ENCODE data around the gene CUEDC2.
A peak's percentile ranks its signal among the peaks of the same experiment; 100 is the strongest.

The CUEDC2 gene

GRCh38 chr10:102394079-102394800 lies 38.1 kb downstream of the CUEDC2 start:
- TF ChIP-seq, protein P1, sequence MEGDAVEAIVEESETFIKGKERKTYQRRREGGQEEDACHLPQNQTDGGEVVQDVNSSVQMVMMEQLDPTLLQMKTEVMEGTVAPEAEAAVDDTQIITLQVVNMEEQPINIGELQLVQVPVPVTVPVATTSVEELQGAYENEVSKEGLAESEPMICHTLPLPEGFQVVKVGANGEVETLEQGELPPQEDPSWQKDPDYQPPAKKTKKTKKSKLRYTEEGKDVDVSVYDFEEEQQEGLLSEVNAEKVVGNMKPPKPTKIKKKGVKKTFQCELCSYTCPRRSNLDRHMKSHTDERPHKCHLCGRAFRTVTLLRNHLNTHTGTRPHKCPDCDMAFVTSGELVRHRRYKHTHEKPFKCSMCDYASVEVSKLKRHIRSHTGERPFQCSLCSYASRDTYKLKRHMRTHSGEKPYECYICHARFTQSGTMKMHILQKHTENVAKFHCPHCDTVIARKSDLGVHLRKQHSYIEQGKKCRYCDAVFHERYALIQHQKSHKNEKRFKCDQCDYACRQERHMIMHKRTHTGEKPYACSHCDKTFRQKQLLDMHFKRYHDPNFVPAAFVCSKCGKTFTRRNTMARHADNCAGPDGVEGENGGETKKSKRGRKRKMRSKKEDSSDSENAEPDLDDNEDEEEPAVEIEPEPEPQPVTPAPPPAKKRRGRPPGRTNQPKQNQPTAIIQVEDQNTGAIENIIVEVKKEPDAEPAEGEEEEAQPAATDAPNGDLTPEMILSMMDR (conservative IDR thresholded peaks at IDR 0.05): peak; percentile 69
- H3K27ac ChIP-seq: peak overlapping the region; percentile 61

DNA sequence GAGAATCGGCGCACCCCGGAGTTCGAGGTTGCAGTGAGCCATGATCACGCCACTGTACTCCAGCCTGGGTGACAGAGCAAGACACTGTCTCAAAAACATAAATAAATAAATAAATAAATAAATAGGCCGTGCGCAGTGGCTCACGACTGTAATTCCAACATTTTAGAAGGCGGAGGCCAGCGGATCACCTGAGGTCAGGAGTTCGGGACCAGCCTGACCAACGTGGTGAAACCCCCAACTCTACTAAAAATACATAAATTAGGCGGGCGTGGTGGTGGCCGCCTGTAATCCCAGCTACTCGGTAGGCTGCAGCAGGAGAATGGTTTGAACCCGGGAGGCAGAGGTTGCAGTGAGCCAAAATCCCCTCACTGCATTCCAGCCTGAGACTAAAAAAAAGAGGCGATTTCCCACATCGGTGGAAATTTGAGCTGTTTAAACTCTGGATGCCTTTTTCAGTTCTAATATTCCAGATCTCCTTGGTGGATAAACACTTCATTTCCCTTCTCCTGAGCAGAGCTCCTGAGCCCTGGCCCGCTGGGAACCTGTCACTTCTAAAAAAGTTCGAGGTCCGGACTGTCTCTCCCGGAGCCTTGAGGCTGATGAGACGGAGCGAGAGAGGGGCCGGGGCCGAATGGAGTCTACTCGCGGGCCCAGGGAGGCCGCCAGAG lies 38.8 kb downstream of the CUEDC2 start:
- peak overlapping the region; percentile 61; the same call in 1 of the 2 replicates for H3K27ac ChIP-seq
- TF ChIP-seq, protein P1 (conservative IDR thresholded peaks at IDR 0.05): peak; percentile 96

DNA sequence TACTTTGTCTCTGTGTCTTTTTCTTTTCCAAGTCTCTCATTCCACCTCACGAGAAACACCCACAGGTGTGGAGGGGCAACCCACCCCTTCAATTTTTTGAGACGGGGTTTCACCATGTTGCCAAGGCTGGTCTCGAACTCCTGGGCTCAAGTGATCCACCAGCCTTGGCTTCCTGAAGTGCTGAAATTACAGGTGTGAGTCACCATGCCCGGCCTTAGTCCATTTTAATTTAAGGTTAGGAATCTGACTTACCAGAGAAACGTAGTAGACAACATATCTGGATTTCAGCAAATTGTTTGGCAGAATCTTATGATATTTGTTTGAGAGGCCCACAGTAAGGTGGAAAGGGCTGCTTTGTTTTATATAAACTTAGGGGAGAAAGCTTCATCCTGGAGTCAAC lies 40.1 kb downstream of the CUEDC2 start:
- no peak overlapping the region for H3K27ac ChIP-seq
- TF ChIP-seq, protein P1 (conservative IDR thresholded peaks at IDR 0.05): no peak

DNA sequence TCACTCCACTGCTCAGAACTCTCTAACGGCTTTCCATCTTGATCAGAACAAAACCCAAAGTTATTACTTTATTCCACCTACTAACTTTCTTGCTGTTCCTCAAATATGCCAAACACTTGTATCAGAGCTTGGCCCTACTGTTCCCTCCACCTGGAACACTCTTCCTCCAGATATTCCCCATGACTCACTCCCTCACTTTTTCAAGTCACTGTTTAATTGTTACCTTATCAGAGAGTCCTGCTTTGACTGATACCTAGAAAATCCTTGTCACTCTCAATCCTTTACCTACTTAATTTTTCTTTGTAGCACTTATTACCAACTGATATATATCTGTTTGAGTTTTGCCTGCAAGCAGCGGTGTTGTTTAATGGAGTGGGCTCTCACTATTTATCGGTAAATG lies 42.5 kb downstream of the CUEDC2 start:
- H3K27ac ChIP-seq: no peak overlapping the region
- TF ChIP-seq, protein P1 (conservative IDR thresholded peaks at IDR 0.05): no peak

DNA sequence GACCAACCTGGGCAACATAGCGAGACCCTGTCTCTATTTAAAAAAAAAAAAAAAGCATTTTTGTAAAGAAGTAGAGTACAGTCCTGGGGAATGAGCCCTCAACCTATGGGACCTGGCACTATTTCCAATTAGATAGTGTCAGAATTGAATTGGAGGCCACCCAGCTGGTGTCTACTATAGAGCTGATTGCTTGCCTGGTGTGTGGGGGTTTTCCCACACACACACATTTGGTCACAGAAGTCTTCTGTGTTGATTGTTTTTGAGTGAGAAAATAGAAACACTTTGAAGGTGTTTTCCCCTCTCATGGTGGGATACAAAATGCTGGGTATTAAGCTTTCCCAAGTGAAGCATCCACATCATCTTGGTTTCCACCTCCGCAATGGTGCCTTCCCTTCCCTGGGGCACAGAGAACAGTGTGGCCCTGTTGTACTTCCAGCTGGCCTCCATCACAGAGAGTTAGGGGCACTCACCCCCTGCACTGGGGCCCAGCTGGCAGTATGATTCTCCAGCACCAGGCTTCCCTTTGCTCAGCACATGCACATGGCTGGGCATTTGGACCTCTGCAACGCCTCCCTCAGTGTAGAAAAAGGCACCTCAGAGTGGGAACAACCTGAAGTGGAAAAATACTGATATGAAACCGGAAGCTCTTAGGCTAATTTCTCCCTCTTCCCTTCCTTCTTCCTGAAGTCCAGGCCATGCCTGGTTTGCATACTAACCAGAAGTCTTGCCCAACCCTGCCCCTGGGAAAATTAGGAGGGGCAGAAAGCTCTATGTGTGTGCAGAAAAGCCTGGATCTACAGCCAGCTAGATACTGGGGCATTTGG lies 47.6 kb downstream of the CUEDC2 start:
- no peak overlapping the region for H3K27ac ChIP-seq

DNA sequence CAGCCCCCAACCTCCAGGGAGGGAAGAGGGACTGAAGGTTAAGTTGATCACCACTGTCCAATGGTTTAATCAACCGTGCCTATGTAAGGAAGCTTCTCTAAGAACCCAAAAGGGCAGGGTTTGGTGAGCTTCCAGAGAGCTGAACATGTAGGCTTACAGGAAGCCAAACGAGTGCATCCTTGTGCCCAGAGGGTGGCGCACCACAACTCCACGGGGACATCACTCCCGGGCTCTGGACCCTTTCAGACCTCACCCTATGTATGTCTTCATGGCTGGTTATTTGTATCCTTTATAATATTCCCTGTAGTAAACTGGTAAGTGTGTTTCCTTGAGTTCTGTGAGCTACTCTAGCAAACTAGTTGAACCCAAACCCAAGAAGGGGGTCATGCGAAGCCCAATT lies 48.3 kb downstream of the CUEDC2 start:
- TF ChIP-seq, protein P1 (conservative IDR thresholded peaks at IDR 0.05): no peak
- H3K27ac ChIP-seq: no peak overlapping the region

More for the DNA sequence above, 47.6 kb downstream of the CUEDC2 start:
- TF ChIP-seq, protein P1 (conservative IDR thresholded peaks at IDR 0.05): no peak

- TF ChIP-seq, protein P1 (conservative IDR thresholded peaks at IDR 0.05): no peak
- no peak overlapping the region for H3K27ac ChIP-seq
These were observed 49.5 kb downstream of the CUEDC2 start for GRCh38 chr10:102382871-102383270.

Data from VCaP (cell line).